Heart left ventricle (tissue), 13 donors: ENCODE results near the gene ATP7A.
A peak's percentile ranks its signal among the peaks of the same experiment; 100 is the strongest.

ENCODE experiments used
- CTCF ChIP-seq, 12 donors: fragments of 200-600 bp; sonication (generic) in 4 of 12; IDR thresholded peaks; one replicate each; pipeline versions ENCODE4 v1.5.0 to v1.8.0; 2018 to 2022; ENCODE audit warnings: antibody characterized with exemption in 12 of 12, mild to moderate bottlenecking in 5 of 12
- POLR2A ChIP-seq, 2 donors: fragments of 450-650 bp; IDR thresholded peaks; one replicate each; pipeline ENCODE4 v1.6.1; 2017; ENCODE audit warnings: antibody characterized with exemption in 2 of 2, mild to moderate bottlenecking in 2 of 2, moderate library complexity in 2 of 2
- donor health status: ischemic (EF 13 %, LVEDD 7.1; RV severe dilation, severe dysfunction).
- donor health status: DM: no; HTN: yes; CAD: no.
- donor health status: DM: no; HTN: no; CAD: no.
- donor health status: ischemic (EF 25% LVEDD 6.9; RV normal size, moderate dysfunction).
- donor health status: ischemic (EF 25% LVEDD 5.7; RV mildly dilated, moderate dysfunction).
- donor health status: ischemic (EF 35%, LVEDD 5.7; RV mildly dilated, moderate dysfunction).
- donor health status: nonischemic (EF 11% LVEDD 7.7; RV severe dilation, severe dysfunction).
- donor health status: DM: yes; HTN: yes; CAD: no.
- donor health status: PGD.
- donor health status: ischemic (EF 29% LVEDD 5.4; RV normal size, mild dysfunction).
- donor health status: nonischemic (EF 23%, LVEDD 6.1; RV moderate dilation, normal function).

GRCh38 chrX:78024349-78025059, 114.0 kb downstream of the ATP7A start:
- TF ChIP-seq CTCF (IDR thresholded peaks at IDR 0.05) (peak; percentile 17 to 58 (median 41)), POLR2A (IDR thresholded peaks at IDR 0.05) (no peak)
